GM12878 (cell line): ENCODE data around the gene PC. TPM values are rescaled to one million over a fixed set of nuclear protein-coding genes. Genes with fewer than 3 reads are reported as not detected.

Experiments
- ATAC-seq: fragments of 200-7000 bp; cut with Tn5 transposase; 3 replicates; pipeline ENCODE4 v1.9.1; 2020; ENCODE audit warnings: mild to moderate bottlenecking, moderate library complexity
- BruUV-seq: library from RNA; stranded (reverse); fragments of 400-500 nt; replicated peaks from 2 replicates; lab custom pipeline; 2021; lab: Mats Ljungman, UMichigan
- CTCF ChIA-PET: fragments of 300-600 bp; sonication (Branson Sonifier 250); formaldehyde crosslinking; extraction: SDS; loops from one replicate; lab custom pipeline; 2021; ENCODE audit warnings: inconsistent platforms; lab: Yijun Ruan, JAX
- POLR2A ChIA-PET: fragments of 350-600 bp; formaldehyde crosslinking; extraction: SDS; loops from one replicate; lab custom pipeline; 2021; ENCODE audit warnings: inconsistent platforms; lab: Charles Lee
- RAD21 ChIA-PET: fragments of 300-600 bp; sonication (Branson Sonifier 250); formaldehyde crosslinking; loops from one replicate; lab custom pipeline; 2023; ENCODE audit warnings: antibody characterized with exemption; ENCODE audit not compliant: unreplicated experiment; lab: Charles Lee
- SMC1A ChIA-PET: fragments of 300-600 bp; sonication (Branson Sonifier 250); formaldehyde crosslinking; loops from one replicate; lab custom pipeline; 2023; ENCODE audit not compliant: unreplicated experiment, uncharacterized antibody; lab: Charles Lee
- DNase-seq: peaks from one replicate; pipeline ENCODE4 v3.0.0-alpha.2; 2011; ENCODE audit warnings: low read depth, low spot score
- FAIRE-seq: peaks from 3 replicates; lab custom pipeline; 2011; peaks lifted over from hg19 to GRCh38; lab: Jason Lieb, UNC
- H2AFZ ChIP-seq: 2 replicates; pipeline ENCODE4 v1.6.0; 2011; ENCODE audit warnings: low read depth, low read length, control low read depth; ENCODE audit not compliant: control insufficient read depth
- H3K27ac ChIP-seq: 2 replicates; pipeline ENCODE4 v1.5.1; 2011; ENCODE audit warnings: control low read depth; ENCODE audit not compliant: control insufficient read depth, insufficient read depth
- H3K27me3 ChIP-seq, 2 experiments: replicated peaks in 1 of 2; 2 replicates each; pipeline versions ENCODE4 v1.6.0 to v1.6.1; 2011; ENCODE audit warnings: low read length in 1 of 2; ENCODE audit not compliant: control insufficient read depth in 2 of 2, insufficient read depth in 2 of 2
- H3K36me3 ChIP-seq, 2 experiments: 2 replicates each; pipeline ENCODE4 v1.5.1; 2011; ENCODE audit warnings: low read length in 1 of 2; ENCODE audit not compliant: control insufficient read depth in 2 of 2, insufficient read depth in 2 of 2
- H3K4me1 ChIP-seq: 2 replicates; pipeline ENCODE4 v1.6.1; 2011; ENCODE audit warnings: mild to moderate bottlenecking, low read length, moderate library complexity, mixed read lengths; ENCODE audit not compliant: control insufficient read depth, insufficient read depth
- H3K4me2 ChIP-seq: 2 replicates; pipeline ENCODE4 v1.6.0; 2011; ENCODE audit warnings: control low read depth; ENCODE audit not compliant: control insufficient read depth, insufficient read depth
- H3K4me3 ChIP-seq: fragments of 200-600 bp; sonication (generic); 2 replicates; pipeline ENCODE4 v1.5.1; 2016
- H3K79me2 ChIP-seq: 2 replicates; pipeline ENCODE4 v1.6.0; 2011; ENCODE audit warnings: low read length; ENCODE audit not compliant: control insufficient read depth, insufficient read depth
- H3K9ac ChIP-seq: 2 replicates; pipeline ENCODE4 v1.8.0; 2011; ENCODE audit warnings: low read length, control low read depth, mixed read lengths; ENCODE audit not compliant: control insufficient read depth, insufficient read depth
- H3K9me3 ChIP-seq: replicated peaks from 3 replicates; pipeline ENCODE4 v1.5.1; 2011; ENCODE audit warnings: mild to moderate bottlenecking, low read length; ENCODE audit not compliant: control insufficient read depth, insufficient read depth
- H4K20me1 ChIP-seq: 2 replicates; pipeline ENCODE4 v1.6.0; 2011; ENCODE audit not compliant: control insufficient read depth, insufficient read depth
- ATF7 ChIP-seq: fragments of 450-650 bp; IDR thresholded peaks from 2 replicates; pipeline ENCODE4 v1.6.1; 2016; ENCODE audit warnings: low read depth, mild to moderate bottlenecking
- HCFC1 ChIP-seq: fragments of 150-350 bp; IDR thresholded peaks from 2 replicates; pipeline ENCODE4 v1.6.1; 2014; ENCODE audit warnings: low read length
- HDAC2 ChIP-seq: fragments of 200-600 bp; sonication (generic); IDR thresholded peaks from 2 replicates; pipeline ENCODE4 v1.6.1; 2017
- KDM1A ChIP-seq: fragments of 200-600 bp; sonication (generic); IDR thresholded peaks from 2 replicates; pipeline ENCODE4 v1.6.1; 2016; ENCODE audit warnings: borderline replicate concordance
- LARP7 ChIP-seq: fragments of 450-650 bp; IDR thresholded peaks from 2 replicates; pipeline ENCODE4 v1.6.1; 2017; ENCODE audit warnings: mild to moderate bottlenecking
- MEF2B ChIP-seq: fragments of 450-650 bp; IDR thresholded peaks from 2 replicates; pipeline ENCODE4 v1.6.1; 2018; ENCODE audit warnings: mild to moderate bottlenecking, moderate library complexity; ENCODE audit not compliant: partially characterized antibody, poor library complexity, severe bottlenecking
- NFYA ChIP-seq: IDR thresholded peaks from 2 replicates; pipeline ENCODE4 v1.6.1; 2011; ENCODE audit warnings: low read depth, mild to moderate bottlenecking, low read length, improper control_type of control experiment, borderline replicate concordance
- NR2C2 ChIP-seq: IDR thresholded peaks from 2 replicates; pipeline ENCODE4 v1.6.1; 2011; ENCODE audit warnings: borderline replicate concordance, low read depth; ENCODE audit not compliant: control insufficient read depth, insufficient read length
- PAX5 ChIP-seq: IDR thresholded peaks from 2 replicates; pipeline ENCODE4 v1.6.1; 2011; ENCODE audit warnings: low read depth, low read length, borderline replicate concordance
- POLR2A ChIP-seq: IDR thresholded peaks from 2 replicates; pipeline ENCODE4 v1.6.1; 2011; ENCODE audit warnings: low read depth, mild to moderate bottlenecking, low read length
- SIX5 ChIP-seq: IDR thresholded peaks from 2 replicates; pipeline ENCODE4 v1.6.1; 2011; ENCODE audit warnings: mild to moderate bottlenecking, low read depth, low read length, moderate library complexity; ENCODE audit not compliant: severe bottlenecking
- SMAD5 ChIP-seq: IDR thresholded peaks from 2 replicates; pipeline ENCODE4 v1.6.1; 2016; ENCODE audit warnings: antibody characterized with exemption, low read depth
- SP1 ChIP-seq: IDR thresholded peaks from one replicate; pipeline ENCODE4 v1.6.1; 2011; ENCODE audit warnings: low read depth, low read length
- WRNIP1 ChIP-seq: IDR thresholded peaks from 2 replicates; pipeline ENCODE4 v1.6.1; 2011; ENCODE audit warnings: low read depth, low read length, improper control_type of control experiment, borderline replicate concordance
- ZZZ3 ChIP-seq: IDR thresholded peaks from 2 replicates; pipeline ENCODE4 v1.6.1; 2011; ENCODE audit warnings: low read depth; ENCODE audit not compliant: control insufficient read depth, insufficient read length
- WGBS: methylation state at CpG from one replicate; pipeline ENCODE4 v1.1.6; 2016; ENCODE audit warnings: low lambda C conversion rate; ENCODE audit not compliant: insufficient replicate concordance, insufficient coverage; ENCODE audit errors: missing lambda C conversion rate; 5-methylcytosine and 5-hydroxymethylcytosine counted together
- in situ Hi-C: fragments of 300-500 bp; cut with MboI; formaldehyde crosslinking; loops from 9 replicates; pipeline ENCODE4 v1.14.3; 2018; ENCODE audit warnings: mixed read lengths
- intact Hi-C: fragments of 100-400 bp; cut with micrococcal nuclease; formaldehyde crosslinking; loops from one replicate; pipeline ENCODE4 v1.14.2; 2022; ENCODE audit not compliant: unreplicated experiment
- polyA plus RNA-seq, 11 experiments: library from polyadenylated mRNA; depleted of rRNA in 4 of 11; unstranded in 6 of 11; stranded (reverse) in 5 of 11; fragments of >200 nt; fragmentation: Nextera tagmentation in 4 of 11; fragmentation: Illumina TruSeq in 1 of 11; extraction: Ambion mirVana in 4 of 11; extraction: Trizol in 1 of 11; gene quantifications; 1 replicate in 1 of 11; 2 replicates in 10 of 11; pipeline versions ENCODE4 v1.2.1 to v1.2.3, GENCODE V29; 2011 to 2016; ENCODE audit warnings: inconsistent platforms in 2 of 11, missing spikeins in 2 of 11, low read depth in 1 of 11
- total RNA-seq, 4 experiments: library from RNA; depleted of rRNA in 3 of 4; stranded (reverse); fragments of >200 nt in 3 of 4; fragmentation: Illumina TruSeq in 1 of 4; extraction: Trizol in 1 of 4; gene quantifications; 2 replicates each; pipeline versions ENCODE4 v1.2.1 to v1.2.3, GENCODE V29; 2013 to 2021
- TF ChIP-seq, protein P1 (sequence below): fragments of 450-650 bp; IDR thresholded peaks from 2 replicates; pipeline ENCODE4 v1.6.1; 2014; ENCODE audit warnings: mild to moderate bottlenecking
- TF ChIP-seq, protein P2 (sequence below): fragments of 450-650 bp; conservative IDR thresholded peaks from 2 replicates; pipeline ENCODE4 v1.6.1; 2017; ENCODE audit warnings: mild to moderate bottlenecking, moderate library complexity
- TF ChIP-seq, protein P3 (sequence below): IDR thresholded peaks from 2 replicates; pipeline ENCODE4 v1.6.1; 2012; ENCODE audit warnings: mild to moderate bottlenecking, low read depth, low read length
- TF ChIP-seq, protein P4 (sequence below): fragments of 450-650 bp; IDR thresholded peaks from 2 replicates; pipeline ENCODE4 v1.6.1; 2016; ENCODE audit warnings: mild to moderate bottlenecking

PC gene
- total and polyA plus RNA-seq, 10 of the 15 experiments (the other 5 are each of a cell fraction or from before 2014, with no cell fraction given): 0.22 to 10.3 (median 4.5) TPM

DNA sequence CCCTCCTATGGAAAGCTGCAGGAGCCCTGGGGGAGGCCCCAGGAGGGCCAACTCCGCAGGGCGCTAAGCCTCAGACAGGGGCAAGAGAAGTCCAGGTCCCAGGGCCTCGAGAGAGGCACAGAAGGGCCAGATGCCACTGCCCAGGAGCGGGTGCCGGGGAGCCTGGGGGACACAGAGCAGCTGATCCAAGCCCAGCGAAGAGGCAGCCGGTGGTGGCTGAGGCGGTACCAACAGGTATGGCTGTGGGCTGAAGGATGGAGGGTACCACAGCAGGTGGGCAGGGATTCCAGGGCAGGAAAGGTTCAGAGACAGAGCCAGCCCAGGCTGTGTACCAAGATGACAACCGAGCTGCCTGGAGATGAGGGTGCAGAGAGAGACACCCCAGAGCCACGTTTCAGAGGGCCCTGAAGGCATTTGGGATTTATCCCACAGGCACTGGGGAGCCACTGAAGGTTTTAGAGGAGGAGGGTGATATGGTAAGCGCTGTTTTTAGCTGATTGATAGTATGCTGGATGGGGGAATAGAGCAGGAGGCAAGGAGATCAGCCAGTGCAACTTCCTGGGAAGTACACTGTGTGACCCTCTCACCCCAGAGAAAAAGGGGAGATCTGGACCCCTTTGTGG lies 17.3 kb upstream of the PC start:
- DNase-seq: no peak
- Histone ChIP-seq H3K27me3 (no peaks in the 10 kb centered on the region; a peak in 1 of 4 replicates), H3K9me3 (no peaks in the 10 kb centered on the region; the same call in 2 of the 3 replicates), H3K36me3 (no peaks in the 10 kb centered on the region), H3K9ac (no peak overlapping the region), H3K27ac (no peak overlapping the region), H3K4me3 (no peak overlapping the region), H4K20me1 (no peaks in the 10 kb centered on the region), H3K4me2 (no peak overlapping the region), H2AFZ (no peak overlapping the region), H3K79me2 (no peaks in the 10 kb centered on the region), H3K4me1 (no peaks in the 10 kb centered on the region)
- intact Hi-C loops (no loop called here), in situ Hi-C loops (no loop called here)
- 33% methylated on average over 11 of the region's 11 CpGs for WGBS
- ChIA-PET SMC1A (no interaction called here), RAD21 (no interaction called here), POLR2A (no interaction called here), CTCF (interaction anchor here (1.2 to 1.4 kb wide), 3 partner anchors 10 to 141 kb away, joined by 3 to 4 read pairs (median 3); no protein-coding TSS in a partner anchor)
- no TSS peak for BruUV-seq
- no peak for ATAC-seq
- no peak for FAIRE-seq
- TF ChIP-seq NR2C2 (no peak), HCFC1 (no peak), LARP7 (no peak), MEF2B (no peak), KDM1A (no peak), ATF7 (no peak), SMAD5 (no peak), HDAC2 (no peak), SIX5 (no peak), PAX5 (no peak), NFYA (no peak), ZZZ3 (no peak), POLR2A (no peak), SP1 (no peak), WRNIP1 (no peak)
- TF ChIP-seq, protein P1, sequence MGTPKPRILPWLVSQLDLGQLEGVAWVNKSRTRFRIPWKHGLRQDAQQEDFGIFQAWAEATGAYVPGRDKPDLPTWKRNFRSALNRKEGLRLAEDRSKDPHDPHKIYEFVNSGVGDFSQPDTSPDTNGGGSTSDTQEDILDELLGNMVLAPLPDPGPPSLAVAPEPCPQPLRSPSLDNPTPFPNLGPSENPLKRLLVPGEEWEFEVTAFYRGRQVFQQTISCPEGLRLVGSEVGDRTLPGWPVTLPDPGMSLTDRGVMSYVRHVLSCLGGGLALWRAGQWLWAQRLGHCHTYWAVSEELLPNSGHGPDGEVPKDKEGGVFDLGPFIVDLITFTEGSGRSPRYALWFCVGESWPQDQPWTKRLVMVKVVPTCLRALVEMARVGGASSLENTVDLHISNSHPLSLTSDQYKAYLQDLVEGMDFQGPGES: no peak
- TF ChIP-seq, protein P2, sequence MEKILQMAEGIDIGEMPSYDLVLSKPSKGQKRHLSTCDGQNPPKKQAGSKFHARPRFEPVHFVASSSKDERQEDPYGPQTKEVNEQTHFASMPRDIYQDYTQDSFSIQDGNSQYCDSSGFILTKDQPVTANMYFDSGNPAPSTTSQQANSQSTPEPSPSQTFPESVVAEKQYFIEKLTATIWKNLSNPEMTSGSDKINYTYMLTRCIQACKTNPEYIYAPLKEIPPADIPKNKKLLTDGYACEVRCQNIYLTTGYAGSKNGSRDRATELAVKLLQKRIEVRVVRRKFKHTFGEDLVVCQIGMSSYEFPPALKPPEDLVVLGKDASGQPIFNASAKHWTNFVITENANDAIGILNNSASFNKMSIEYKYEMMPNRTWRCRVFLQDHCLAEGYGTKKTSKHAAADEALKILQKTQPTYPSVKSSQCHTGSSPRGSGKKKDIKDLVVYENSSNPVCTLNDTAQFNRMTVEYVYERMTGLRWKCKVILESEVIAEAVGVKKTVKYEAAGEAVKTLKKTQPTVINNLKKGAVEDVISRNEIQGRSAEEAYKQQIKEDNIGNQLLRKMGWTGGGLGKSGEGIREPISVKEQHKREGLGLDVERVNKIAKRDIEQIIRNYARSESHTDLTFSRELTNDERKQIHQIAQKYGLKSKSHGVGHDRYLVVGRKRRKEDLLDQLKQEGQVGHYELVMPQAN: no peak
- TF ChIP-seq, protein P3, sequence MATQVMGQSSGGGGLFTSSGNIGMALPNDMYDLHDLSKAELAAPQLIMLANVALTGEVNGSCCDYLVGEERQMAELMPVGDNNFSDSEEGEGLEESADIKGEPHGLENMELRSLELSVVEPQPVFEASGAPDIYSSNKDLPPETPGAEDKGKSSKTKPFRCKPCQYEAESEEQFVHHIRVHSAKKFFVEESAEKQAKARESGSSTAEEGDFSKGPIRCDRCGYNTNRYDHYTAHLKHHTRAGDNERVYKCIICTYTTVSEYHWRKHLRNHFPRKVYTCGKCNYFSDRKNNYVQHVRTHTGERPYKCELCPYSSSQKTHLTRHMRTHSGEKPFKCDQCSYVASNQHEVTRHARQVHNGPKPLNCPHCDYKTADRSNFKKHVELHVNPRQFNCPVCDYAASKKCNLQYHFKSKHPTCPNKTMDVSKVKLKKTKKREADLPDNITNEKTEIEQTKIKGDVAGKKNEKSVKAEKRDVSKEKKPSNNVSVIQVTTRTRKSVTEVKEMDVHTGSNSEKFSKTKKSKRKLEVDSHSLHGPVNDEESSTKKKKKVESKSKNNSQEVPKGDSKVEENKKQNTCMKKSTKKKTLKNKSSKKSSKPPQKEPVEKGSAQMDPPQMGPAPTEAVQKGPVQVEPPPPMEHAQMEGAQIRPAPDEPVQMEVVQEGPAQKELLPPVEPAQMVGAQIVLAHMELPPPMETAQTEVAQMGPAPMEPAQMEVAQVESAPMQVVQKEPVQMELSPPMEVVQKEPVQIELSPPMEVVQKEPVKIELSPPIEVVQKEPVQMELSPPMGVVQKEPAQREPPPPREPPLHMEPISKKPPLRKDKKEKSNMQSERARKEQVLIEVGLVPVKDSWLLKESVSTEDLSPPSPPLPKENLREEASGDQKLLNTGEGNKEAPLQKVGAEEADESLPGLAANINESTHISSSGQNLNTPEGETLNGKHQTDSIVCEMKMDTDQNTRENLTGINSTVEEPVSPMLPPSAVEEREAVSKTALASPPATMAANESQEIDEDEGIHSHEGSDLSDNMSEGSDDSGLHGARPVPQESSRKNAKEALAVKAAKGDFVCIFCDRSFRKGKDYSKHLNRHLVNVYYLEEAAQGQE: no peak
- TF ChIP-seq, protein P4, sequence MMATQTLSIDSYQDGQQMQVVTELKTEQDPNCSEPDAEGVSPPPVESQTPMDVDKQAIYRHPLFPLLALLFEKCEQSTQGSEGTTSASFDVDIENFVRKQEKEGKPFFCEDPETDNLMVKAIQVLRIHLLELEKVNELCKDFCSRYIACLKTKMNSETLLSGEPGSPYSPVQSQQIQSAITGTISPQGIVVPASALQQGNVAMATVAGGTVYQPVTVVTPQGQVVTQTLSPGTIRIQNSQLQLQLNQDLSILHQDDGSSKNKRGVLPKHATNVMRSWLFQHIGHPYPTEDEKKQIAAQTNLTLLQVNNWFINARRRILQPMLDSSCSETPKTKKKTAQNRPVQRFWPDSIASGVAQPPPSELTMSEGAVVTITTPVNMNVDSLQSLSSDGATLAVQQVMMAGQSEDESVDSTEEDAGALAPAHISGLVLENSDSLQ: no peak
